Measurements from ENCODE around the gene RAE1. TPM values are rescaled to one million over a fixed set of nuclear protein-coding genes. Genes with fewer than 3 reads are reported as not detected.

The RAE1 gene
- total RNA-seq, 1 donor from 2014 or later = 46.5 TPM

GRCh38 chr20:57413986-57414385, 62.9 kb downstream of the RAE1 start:
- TF ChIP-seq CTCF (conservative IDR thresholded peaks at IDR 0.05) = no peak
- Mint-ChIP-seq H3K36me3 (peaks cover 4% of the 10 kb centered on the region), H3K27ac (no peak overlapping the region), H3K9me3 (no peaks in the 10 kb centered on the region), H3K4me3 (no peak overlapping the region), H3K27me3 (peaks cover 7% of the 10 kb centered on the region), H3K4me1 (ENCODE audit: unreplicated experiment) (peaks cover 13% of the 10 kb centered on the region)
- no peak for DNase-seq (ENCODE audit: extremely low spot score, unreplicated experiment)

GRCh38 chr20:57414867-57415592, 64.0 kb downstream of the RAE1 start:
- no peak for DNase-seq (ENCODE audit: extremely low spot score, unreplicated experiment)
- Mint-ChIP-seq H3K9me3 (no peaks in the 10 kb centered on the region), H3K27ac (no peak overlapping the region), H3K4me3 (no peak overlapping the region), H3K27me3 (peaks cover 7% of the 10 kb centered on the region), H3K4me1 (ENCODE audit: unreplicated experiment) (peaks cover 10% of the 10 kb centered on the region), H3K36me3 (peaks cover 4% of the 10 kb centered on the region)
- no peak for TF ChIP-seq CTCF (conservative IDR thresholded peaks at IDR 0.05)

- H3K9me3 Mint-ChIP-seq = no peaks in the 10 kb centered on the region
- peaks cover 7% of the 10 kb centered on the region for H3K27me3 Mint-ChIP-seq
- DNase-seq (ENCODE audit: extremely low spot score, unreplicated experiment) = no peak
- H3K36me3 Mint-ChIP-seq = peaks cover 4% of the 10 kb centered on the region
- H3K27ac Mint-ChIP-seq = no peak overlapping the region
- no peak overlapping the region for H3K4me3 Mint-ChIP-seq
- H3K4me1 Mint-ChIP-seq (ENCODE audit: unreplicated experiment) = peaks cover 8% of the 10 kb centered on the region
- no peak for TF ChIP-seq CTCF (conservative IDR thresholded peaks at IDR 0.05)
These were observed 64.7 kb downstream of the RAE1 start for GRCh38 chr20:57415771-57416170.

- no peak overlapping the region for H3K4me3 Mint-ChIP-seq
- no peaks in the 10 kb centered on the region for H3K36me3 Mint-ChIP-seq
- peaks cover 8% of the 10 kb centered on the region for H3K4me1 Mint-ChIP-seq (ENCODE audit: unreplicated experiment)
- no peak overlapping the region for H3K27ac Mint-ChIP-seq
- TF ChIP-seq CTCF (conservative IDR thresholded peaks at IDR 0.05) = no peak
- no peaks in the 10 kb centered on the region for H3K9me3 Mint-ChIP-seq
- DNase-seq (ENCODE audit: extremely low spot score, unreplicated experiment) = no peak
- H3K27me3 Mint-ChIP-seq = peaks cover 7% of the 10 kb centered on the region
These were observed 65.4 kb downstream of the RAE1 start for GRCh38 chr20:57416296-57417022.

GRCh38 chr20:57417051-57417689, 66.1 kb downstream of the RAE1 start:
- peaks cover 7% of the 10 kb centered on the region for H3K27me3 Mint-ChIP-seq
- no peak for DNase-seq (ENCODE audit: extremely low spot score, unreplicated experiment)
- TF ChIP-seq CTCF (conservative IDR thresholded peaks at IDR 0.05) = no peak
- no peak overlapping the region for H3K27ac Mint-ChIP-seq
- no peaks in the 10 kb centered on the region for H3K9me3 Mint-ChIP-seq
- H3K4me1 Mint-ChIP-seq (ENCODE audit: unreplicated experiment) = peaks cover 8% of the 10 kb centered on the region
- H3K36me3 Mint-ChIP-seq = no peaks in the 10 kb centered on the region
- H3K4me3 Mint-ChIP-seq = no peak overlapping the region

Data from type B pancreatic cell (in vitro differentiated cells).